Ishikawa (cell line): Measurements from ENCODE around the gene PIGR.
A peak's percentile ranks its signal among the peaks of the same experiment; 100 is the strongest.

Source experiments
- CEBPB ChIP-seq: IDR thresholded peaks from 2 replicates; pipeline ENCODE4 v1.6.1; 2012
- CREB1 ChIP-seq: IDR thresholded peaks from 2 replicates; pipeline ENCODE4 v1.6.1; 2012; ENCODE audit warnings: low read depth
- EGR1 ChIP-seq: IDR thresholded peaks from 2 replicates; pipeline ENCODE4 v1.6.1; 2012
- EP300 ChIP-seq: IDR thresholded peaks from 2 replicates; pipeline ENCODE4 v1.6.1; 2012; ENCODE audit warnings: borderline replicate concordance
- FOXM1 ChIP-seq: IDR thresholded peaks from 2 replicates; pipeline ENCODE4 v1.6.1; 2012; ENCODE audit warnings: low read depth, borderline replicate concordance
- MAX ChIP-seq: IDR thresholded peaks from 2 replicates; pipeline ENCODE4 v1.6.1; 2012
- NFIC ChIP-seq: IDR thresholded peaks from 2 replicates; pipeline ENCODE4 v1.6.1; 2012
- RAD21 ChIP-seq: IDR thresholded peaks from 2 replicates; pipeline ENCODE4 v1.6.1; 2012; ENCODE audit warnings: low read depth
- TAF1 ChIP-seq: IDR thresholded peaks from 2 replicates; pipeline ENCODE4 v1.6.1; 2012; ENCODE audit warnings: low read depth, mild to moderate bottlenecking
- TCF12 ChIP-seq: IDR thresholded peaks from 2 replicates; pipeline ENCODE4 v1.6.1; 2012; ENCODE audit warnings: low read depth
- TEAD4 ChIP-seq: IDR thresholded peaks from 2 replicates; pipeline ENCODE4 v1.6.1; 2012
- USF1 ChIP-seq: IDR thresholded peaks from 2 replicates; pipeline ENCODE4 v1.6.1; 2012
- YY1 ChIP-seq: IDR thresholded peaks from 2 replicates; pipeline ENCODE4 v1.6.1; 2012; ENCODE audit warnings: low read depth
- ZBTB7A ChIP-seq: IDR thresholded peaks from 2 replicates; pipeline ENCODE4 v1.6.1; 2012; ENCODE audit warnings: low read depth
- TF ChIP-seq, protein P1 (sequence below): IDR thresholded peaks from 2 replicates; pipeline ENCODE4 v1.6.1; 2012; ENCODE audit warnings: low read depth, mild to moderate bottlenecking

The PIGR gene

GRCh38 chr1:206893380-206893779 lies 52.9 kb downstream of the PIGR start:
- no peak for TF ChIP-seq TEAD4
- TF ChIP-seq TAF1 = no peak
- TF ChIP-seq, protein P1, sequence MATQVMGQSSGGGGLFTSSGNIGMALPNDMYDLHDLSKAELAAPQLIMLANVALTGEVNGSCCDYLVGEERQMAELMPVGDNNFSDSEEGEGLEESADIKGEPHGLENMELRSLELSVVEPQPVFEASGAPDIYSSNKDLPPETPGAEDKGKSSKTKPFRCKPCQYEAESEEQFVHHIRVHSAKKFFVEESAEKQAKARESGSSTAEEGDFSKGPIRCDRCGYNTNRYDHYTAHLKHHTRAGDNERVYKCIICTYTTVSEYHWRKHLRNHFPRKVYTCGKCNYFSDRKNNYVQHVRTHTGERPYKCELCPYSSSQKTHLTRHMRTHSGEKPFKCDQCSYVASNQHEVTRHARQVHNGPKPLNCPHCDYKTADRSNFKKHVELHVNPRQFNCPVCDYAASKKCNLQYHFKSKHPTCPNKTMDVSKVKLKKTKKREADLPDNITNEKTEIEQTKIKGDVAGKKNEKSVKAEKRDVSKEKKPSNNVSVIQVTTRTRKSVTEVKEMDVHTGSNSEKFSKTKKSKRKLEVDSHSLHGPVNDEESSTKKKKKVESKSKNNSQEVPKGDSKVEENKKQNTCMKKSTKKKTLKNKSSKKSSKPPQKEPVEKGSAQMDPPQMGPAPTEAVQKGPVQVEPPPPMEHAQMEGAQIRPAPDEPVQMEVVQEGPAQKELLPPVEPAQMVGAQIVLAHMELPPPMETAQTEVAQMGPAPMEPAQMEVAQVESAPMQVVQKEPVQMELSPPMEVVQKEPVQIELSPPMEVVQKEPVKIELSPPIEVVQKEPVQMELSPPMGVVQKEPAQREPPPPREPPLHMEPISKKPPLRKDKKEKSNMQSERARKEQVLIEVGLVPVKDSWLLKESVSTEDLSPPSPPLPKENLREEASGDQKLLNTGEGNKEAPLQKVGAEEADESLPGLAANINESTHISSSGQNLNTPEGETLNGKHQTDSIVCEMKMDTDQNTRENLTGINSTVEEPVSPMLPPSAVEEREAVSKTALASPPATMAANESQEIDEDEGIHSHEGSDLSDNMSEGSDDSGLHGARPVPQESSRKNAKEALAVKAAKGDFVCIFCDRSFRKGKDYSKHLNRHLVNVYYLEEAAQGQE = no peak
- no peak for TF ChIP-seq ZBTB7A
- TF ChIP-seq USF1 = no peak
- TF ChIP-seq EP300 = no peak
- no peak for TF ChIP-seq YY1
- no peak for TF ChIP-seq CEBPB
- no peak for TF ChIP-seq MAX
- TF ChIP-seq TCF12 = no peak
- no peak for TF ChIP-seq CREB1
- TF ChIP-seq EGR1 = no peak
- no peak for TF ChIP-seq FOXM1
- no peak for TF ChIP-seq RAD21
- no peak for TF ChIP-seq NFIC

- TF ChIP-seq CREB1 (no peak), CEBPB (peak; percentile 62; the same call in 1 of the 2 replicates)
Observed at GRCh38 chr1:206892351-206892984, 53.8 kb downstream of the PIGR start.

DNA sequence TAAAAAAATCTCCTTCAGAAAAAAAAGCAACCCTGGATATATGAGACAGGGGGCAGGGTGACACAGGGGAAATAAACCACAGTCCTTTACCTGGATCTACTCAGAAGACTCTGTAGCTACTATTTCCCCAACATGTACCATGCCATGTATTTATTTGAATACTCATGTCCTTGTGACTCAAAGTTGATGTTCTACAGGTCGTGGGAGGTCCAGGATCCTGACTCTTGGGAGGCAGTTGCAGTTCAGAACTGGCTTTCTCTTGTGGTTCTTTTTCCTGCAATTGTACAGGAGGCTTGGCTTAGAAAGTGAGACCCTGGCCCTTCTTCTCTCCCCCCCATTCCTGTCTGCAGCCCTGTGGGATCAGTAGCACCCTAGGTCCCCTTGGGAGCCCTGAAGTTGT lies 54.9 kb downstream of the PIGR start:
- TF ChIP-seq MAX (no peak), TEAD4 (no peak), FOXM1 (no peak), YY1 (no peak)

GRCh38 chr1:206890125-206891060 lies 55.9 kb downstream of the PIGR start:
- TF ChIP-seq, protein P1 = no peak
- TF ChIP-seq MAX = no peak

DNA sequence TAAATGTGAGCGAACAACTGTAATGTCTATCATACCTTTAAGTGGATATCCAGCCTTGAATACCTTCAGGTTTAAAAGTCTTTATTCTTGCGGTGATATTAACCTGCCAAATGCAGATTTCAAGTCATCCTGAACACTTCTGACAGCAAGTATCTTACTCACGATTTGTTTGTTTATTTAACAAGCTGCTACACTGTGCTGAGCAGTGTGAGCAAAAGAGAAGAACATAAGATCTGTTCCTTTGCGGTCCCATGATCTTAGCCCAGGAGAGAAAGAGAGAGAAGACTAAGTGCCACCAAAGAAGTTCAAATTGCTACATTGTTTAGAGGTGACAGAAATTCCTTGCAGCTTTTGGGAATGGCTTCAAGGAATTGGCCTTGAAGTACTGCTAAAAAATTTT lies 58.6 kb downstream of the PIGR start:
- TF ChIP-seq EP300 (no peak), USF1 (no peak)

- TF ChIP-seq EGR1 (no peak), TAF1 (no peak)
Observed at GRCh38 chr1:206886831-206887230, 59.4 kb downstream of the PIGR start.
